GM19043 (cell line): ENCODE measurements around the gene PSMG2.
"Not testable (repeated sequence)": the region's sequence is repeated elsewhere in the genome, so short reads cannot be mapped to it uniquely, and the experiment has no call there.

ENCODE experiments used
- ATAC-seq: cut with Tn5 transposase; IDR thresholded peaks from one replicate; pipeline ENCODE4 v1.9.1; 2021; ENCODE audit warnings: low read depth; ENCODE audit not compliant: unreplicated experiment

The PSMG2 gene

GRCh38 chr18:12721495-12722275 lies 18.8 kb downstream of the PSMG2 start:
- no peak for ATAC-seq

DNA sequence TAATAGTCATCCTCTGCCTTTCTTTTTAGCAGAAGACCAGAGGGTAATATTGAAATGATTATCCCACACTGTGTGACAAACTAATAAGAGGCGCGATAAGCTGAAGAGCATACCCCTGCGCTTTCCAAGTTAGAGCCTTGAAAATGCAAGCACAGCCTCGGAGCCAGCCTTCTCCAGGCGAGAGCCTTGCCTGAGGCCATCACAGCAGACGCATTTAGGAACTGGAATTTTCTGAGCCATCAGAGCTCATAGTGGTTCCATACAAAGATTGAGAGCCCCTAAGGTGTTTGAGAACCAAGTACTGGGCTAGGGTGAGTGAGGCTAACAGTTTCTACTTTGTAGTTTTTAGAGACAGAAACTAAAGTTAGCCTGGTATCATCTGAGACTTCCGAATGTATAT lies 19.9 kb downstream of the PSMG2 start:
- no peak for ATAC-seq

DNA sequence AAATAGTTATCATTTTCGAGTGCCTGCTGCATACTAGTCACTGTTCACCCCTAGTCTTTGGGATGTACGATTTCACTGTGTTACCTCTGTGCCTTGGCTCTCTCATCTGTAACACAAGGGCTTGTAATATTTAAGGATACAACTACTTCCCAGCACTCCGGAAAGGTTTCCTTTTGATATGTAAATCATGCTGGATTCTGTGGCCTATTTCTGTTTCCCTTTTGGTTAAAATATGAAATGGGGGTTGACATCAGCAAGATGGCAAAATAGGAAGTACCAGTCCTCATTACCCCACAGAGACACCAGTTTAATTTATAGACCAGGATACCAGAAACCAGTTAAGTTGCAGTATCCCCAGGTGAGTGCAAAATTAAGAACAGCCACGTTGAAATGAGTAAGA lies 23.5 kb downstream of the PSMG2 start:
- no peak for ATAC-seq

- no peak for ATAC-seq
Observed at GRCh38 chr18:12726774-12727550, 24.1 kb downstream of the PSMG2 start.

DNA sequence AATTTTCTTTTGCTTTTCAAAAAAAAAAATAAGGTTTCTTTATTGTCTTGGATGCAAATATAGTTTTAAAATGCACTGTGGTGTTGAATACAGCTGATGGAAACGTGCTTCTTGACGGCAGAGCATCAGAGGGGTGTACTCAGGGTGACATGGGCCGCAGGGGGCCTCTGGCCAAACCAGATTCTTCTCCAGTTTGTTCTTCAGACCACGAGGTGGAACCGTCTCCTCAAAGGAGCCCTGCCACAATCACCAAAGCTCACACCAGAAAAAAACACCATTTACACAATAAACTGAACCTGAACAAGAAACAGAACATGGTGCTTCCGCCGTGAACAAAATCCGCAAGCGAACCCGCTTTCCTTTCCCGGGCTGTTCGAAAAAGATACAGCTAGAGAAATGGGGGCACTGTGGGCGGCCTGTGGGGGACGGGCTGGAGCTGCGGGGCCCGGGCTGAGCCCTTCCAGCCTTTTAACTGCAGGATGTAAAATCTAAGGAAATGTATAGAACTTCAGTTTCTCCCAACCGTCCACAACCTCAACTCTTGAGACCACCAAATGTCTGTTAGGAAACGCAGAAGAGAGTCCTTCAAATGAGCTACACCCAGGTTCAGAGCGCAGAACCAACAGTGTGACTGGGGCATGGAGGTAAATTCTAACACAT lies 34.5 kb downstream of the PSMG2 start:
- ATAC-seq: no peak

DNA sequence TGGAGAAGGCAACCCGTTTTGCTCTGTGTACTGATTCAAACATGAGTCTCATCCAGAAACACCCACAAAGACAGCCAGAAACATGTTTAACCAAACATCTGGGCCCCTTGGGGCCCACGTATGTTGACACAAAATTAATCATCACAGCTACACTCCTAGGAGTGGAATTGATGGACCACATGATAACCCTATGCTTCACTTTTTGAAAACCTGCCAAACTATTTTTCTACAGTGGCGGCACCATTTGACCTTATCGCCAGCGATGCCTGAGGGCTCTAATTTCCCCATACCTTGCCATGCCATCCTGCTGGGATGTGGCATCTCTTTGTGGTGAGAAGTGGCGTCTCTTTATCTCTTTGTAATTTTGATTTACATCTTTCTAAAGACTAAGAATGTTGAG lies 38.5 kb downstream of the PSMG2 start:
- ATAC-seq: no peak

DNA sequence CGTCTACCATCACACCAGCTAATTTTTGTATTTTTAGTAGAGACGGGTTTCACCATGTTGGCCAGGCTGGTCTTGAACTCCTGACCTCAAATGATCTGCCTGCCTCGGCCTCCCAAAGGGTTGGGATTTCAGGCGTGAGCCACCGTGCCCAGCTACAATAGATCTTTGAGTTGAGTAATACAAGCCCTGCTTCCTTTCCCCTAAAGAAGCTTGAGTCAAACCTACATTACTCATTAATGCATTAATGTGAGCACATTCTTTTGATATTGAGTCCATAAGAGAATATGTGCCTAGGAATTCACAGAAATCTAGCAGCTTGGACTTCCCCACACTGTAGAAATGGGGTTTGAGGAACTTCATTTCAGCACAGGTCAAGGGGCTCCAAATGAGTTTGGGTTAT lies 39.6 kb downstream of the PSMG2 start:
- ATAC-seq: no peak

GRCh38 chr18:12744103-12744502 lies 41.3 kb downstream of the PSMG2 start:
- ATAC-seq: no peak

- no peak for ATAC-seq
Observed at GRCh38 chr18:12745095-12745795, 42.4 kb downstream of the PSMG2 start.

DNA sequence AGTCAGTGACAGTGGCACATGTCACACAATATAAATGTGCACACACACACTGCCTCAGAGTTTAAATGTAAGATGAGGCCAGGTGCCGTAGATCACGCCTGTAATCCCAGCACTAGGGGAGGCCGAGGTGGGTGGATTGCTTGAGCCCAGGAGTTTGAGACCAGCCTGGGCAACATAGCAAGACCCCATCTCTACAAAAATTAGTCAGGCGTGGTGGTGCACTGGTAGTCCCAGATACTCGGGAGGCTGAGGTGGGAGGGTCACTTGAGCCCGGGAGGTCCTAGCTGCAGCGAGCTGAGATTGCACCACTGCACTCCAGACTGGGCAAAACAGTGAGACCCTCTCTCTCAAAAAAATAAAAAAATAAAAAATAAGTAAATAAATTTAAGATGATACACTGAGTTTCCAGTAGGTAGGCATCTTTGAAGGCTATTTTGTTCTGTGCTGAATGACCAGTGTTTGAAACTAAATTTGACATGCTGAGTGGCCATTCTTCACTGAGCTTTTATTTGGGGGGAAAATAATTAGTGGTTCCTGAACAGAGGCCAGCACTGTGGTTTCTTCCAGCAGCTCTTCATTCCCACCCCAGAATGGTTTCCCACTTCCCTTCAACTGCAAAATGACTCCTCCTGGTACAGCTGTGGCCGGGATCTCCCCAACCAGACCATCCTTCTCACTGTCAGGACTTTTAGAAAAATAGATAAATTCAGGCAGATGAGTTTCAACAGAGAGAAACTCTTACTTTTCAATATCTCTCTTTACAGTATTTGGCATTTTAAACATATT lies 44.9 kb downstream of the PSMG2 start:
- no peak for ATAC-seq

- ATAC-seq: no peak
Observed at GRCh38 chr18:12748671-12749070, 45.8 kb downstream of the PSMG2 start.

- ATAC-seq: no peak
Observed at GRCh38 chr18:12749121-12749520, 46.3 kb downstream of the PSMG2 start.

DNA sequence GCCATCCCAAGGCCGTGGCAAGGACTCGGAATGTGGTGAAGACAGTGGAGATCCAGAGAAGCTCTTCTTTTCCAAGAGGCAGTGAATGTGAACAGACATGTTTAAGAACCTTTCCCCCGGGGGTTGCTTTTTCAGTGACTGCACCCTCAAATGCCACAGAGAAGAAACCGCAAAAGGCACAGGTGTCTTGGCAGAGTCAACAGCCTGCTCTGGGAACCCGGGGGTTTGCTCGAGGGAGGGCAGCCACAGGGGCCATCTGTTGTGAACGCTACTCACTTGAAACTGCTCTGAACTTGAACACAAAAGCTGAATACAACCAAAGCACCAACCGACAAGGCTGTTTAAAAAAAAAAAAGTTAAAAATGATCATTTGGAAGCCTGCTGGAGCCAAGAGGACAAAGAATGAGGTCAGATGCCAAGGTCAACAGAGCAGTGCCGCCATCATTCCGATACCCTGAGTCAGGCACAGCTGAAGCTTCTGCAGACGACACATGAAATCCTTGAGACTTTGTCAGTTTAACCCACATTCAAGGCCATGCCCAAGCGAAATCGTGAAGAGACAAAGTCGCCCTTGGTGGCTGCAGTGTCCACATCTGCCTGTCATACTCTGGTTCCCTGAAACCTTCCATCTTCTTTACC lies 47.4 kb downstream of the PSMG2 start:
- ATAC-seq: no peak

GRCh38 chr18:12750715-12751502 lies 48.1 kb downstream of the PSMG2 start:
- ATAC-seq: no peak

- no peak for ATAC-seq
Observed at GRCh38 chr18:12751503-12751884, 48.7 kb downstream of the PSMG2 start.

GRCh38 chr18:12751891-12752290 lies 49.0 kb downstream of the PSMG2 start:
- ATAC-seq: no peak

DNA sequence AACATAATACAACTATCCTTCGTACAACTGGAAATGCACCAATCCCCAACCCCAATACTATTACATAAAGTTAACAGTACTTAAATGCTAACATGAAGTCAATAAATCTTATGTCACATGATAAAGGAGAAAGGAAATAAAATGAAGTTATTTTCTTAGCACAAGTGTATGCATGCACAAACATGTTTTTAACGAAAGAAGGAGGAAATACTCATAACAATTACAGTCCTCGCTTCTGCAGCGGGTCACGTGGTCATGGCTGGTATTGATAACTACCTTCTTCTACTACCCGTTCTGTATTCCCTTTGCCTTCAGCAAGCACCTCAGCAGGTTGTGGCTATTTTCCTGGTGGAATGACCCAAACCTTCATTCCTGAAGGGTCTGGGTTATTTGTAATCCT lies 51.7 kb downstream of the PSMG2 start:
- ATAC-seq: no peak

- not testable (repeated sequence) for ATAC-seq
Observed at GRCh38 chr18:12755606-12756005, 52.8 kb downstream of the PSMG2 start.
